Measurements from ENCODE around the gene CYB561D2.

The CYB561D2 gene

GRCh38 chr3:50355829-50356552, 5.3 kb downstream of the CYB561D2 start:
- Histone ChIP-seq H3K27me3 (ENCODE audit: low read length) (no peaks in the 10 kb centered on the region), H3K4me3 (ENCODE audit: insufficient read depth, low read length, poor library complexity, severe bottlenecking) (no peak overlapping the region), H3K79me2 (ENCODE audit: insufficient read depth, low read length) (peaks cover 35% of the 10 kb centered on the region), H3K9me2 (replicated peaks; ENCODE audit: insufficient read depth, low read length) (no peaks in the 10 kb centered on the region), H3K4me2 (ENCODE audit: low read depth, low read length, poor library complexity, severe bottlenecking) (peak overlapping the region; percentile 74), H4K20me1 (ENCODE audit: low read depth, low read length) (no peaks in the 10 kb centered on the region), H3F3A (ENCODE audit: insufficient read depth) (no peaks in the 10 kb centered on the region; the same call in 1 of the 2 replicates), H3K27ac (ENCODE audit: low read depth, low read length) (no peak overlapping the region), H3K9me3 (ENCODE audit: insufficient read depth, low read length) (no peaks in the 10 kb centered on the region), H3K36me3 (ENCODE audit: low read length) (no peaks in the 10 kb centered on the region), H3K9ac (ENCODE audit: low read length) (peak overlapping the region; percentile 79; the same call in 1 of the 2 replicates), H2AFZ (ENCODE audit: low read depth, low read length, severe bottlenecking) (no peak overlapping the region)
- TF ChIP-seq EZH2phosphoT487 (conservative IDR thresholded peaks at IDR 0.05; ENCODE audit: low read length) (no peak), CTCF (IDR thresholded peaks at IDR 0.05; ENCODE audit: insufficient read depth, low read length, poor library complexity, severe bottlenecking) (no peak)

- Histone ChIP-seq H3K9me3 (ENCODE audit: insufficient read depth, low read length) (no peaks in the 10 kb centered on the region), H3K4me3 (ENCODE audit: insufficient read depth, low read length, poor library complexity, severe bottlenecking) (no peak overlapping the region), H3K4me2 (ENCODE audit: low read depth, low read length, poor library complexity, severe bottlenecking) (peak overlapping the region; percentile 74), H3F3A (ENCODE audit: insufficient read depth) (no peaks in the 10 kb centered on the region; the same call in 1 of the 2 replicates), H3K79me2 (ENCODE audit: insufficient read depth, low read length) (peaks cover 30% of the 10 kb centered on the region), H2AFZ (ENCODE audit: low read depth, low read length, severe bottlenecking) (no peak overlapping the region), H4K20me1 (ENCODE audit: low read depth, low read length) (no peaks in the 10 kb centered on the region), H3K9ac (ENCODE audit: low read length) (peak overlapping the region; percentile 79; the same call in 1 of the 2 replicates), H3K36me3 (ENCODE audit: low read length) (no peaks in the 10 kb centered on the region), H3K27me3 (ENCODE audit: low read length) (no peaks in the 10 kb centered on the region), H3K27ac (ENCODE audit: low read depth, low read length) (no peak overlapping the region), H3K9me2 (replicated peaks; ENCODE audit: insufficient read depth, low read length) (no peaks in the 10 kb centered on the region)
- TF ChIP-seq EZH2phosphoT487 (conservative IDR thresholded peaks at IDR 0.05; ENCODE audit: low read length) (no peak), CTCF (IDR thresholded peaks at IDR 0.05; ENCODE audit: insufficient read depth, low read length, poor library complexity, severe bottlenecking) (no peak)
Observed at GRCh38 chr3:50356553-50356952, 5.9 kb downstream of the CYB561D2 start.

- Histone ChIP-seq H3K36me3 (ENCODE audit: low read length) (no peaks in the 10 kb centered on the region), H3K27ac (ENCODE audit: low read depth, low read length) (no peak overlapping the region), H3K9me2 (replicated peaks; ENCODE audit: insufficient read depth, low read length) (no peaks in the 10 kb centered on the region), H3K27me3 (ENCODE audit: low read length) (no peaks in the 10 kb centered on the region), H4K20me1 (ENCODE audit: low read depth, low read length) (no peaks in the 10 kb centered on the region), H3K4me2 (ENCODE audit: low read depth, low read length, poor library complexity, severe bottlenecking) (peak overlapping the region; percentile 74), H3K9ac (ENCODE audit: low read length) (peak overlapping the region; percentile 79), H3F3A (ENCODE audit: insufficient read depth) (no peaks in the 10 kb centered on the region; the same call in 1 of the 2 replicates), H3K4me3 (ENCODE audit: insufficient read depth, low read length, poor library complexity, severe bottlenecking) (peak overlapping the region; percentile 68), H2AFZ (ENCODE audit: low read depth, low read length, severe bottlenecking) (no peak overlapping the region), H3K79me2 (ENCODE audit: insufficient read depth, low read length) (peaks cover 29% of the 10 kb centered on the region), H3K9me3 (ENCODE audit: insufficient read depth, low read length) (no peaks in the 10 kb centered on the region)
- TF ChIP-seq CTCF (IDR thresholded peaks at IDR 0.05; ENCODE audit: insufficient read depth, low read length, poor library complexity, severe bottlenecking) = no peak
- TF ChIP-seq EZH2phosphoT487 (conservative IDR thresholded peaks at IDR 0.05; ENCODE audit: low read length) = no peak
Observed at GRCh38 chr3:50357481-50357880, 6.8 kb downstream of the CYB561D2 start.

Data from SU-DHL-6 (cell line).